Kidney glomerular epithelial cell (primary cell): Measurements from ENCODE around the gene KANTR.
"Not testable (repeated sequence)": the region's sequence is repeated elsewhere in the genome, so short reads cannot be mapped to it uniquely, and the experiment has no call there.

Source experiments
- DNase-seq: peaks from one replicate; lab custom pipeline; 2025; lab: John Stamatoyannopoulos, UW

KANTR gene

DNA sequence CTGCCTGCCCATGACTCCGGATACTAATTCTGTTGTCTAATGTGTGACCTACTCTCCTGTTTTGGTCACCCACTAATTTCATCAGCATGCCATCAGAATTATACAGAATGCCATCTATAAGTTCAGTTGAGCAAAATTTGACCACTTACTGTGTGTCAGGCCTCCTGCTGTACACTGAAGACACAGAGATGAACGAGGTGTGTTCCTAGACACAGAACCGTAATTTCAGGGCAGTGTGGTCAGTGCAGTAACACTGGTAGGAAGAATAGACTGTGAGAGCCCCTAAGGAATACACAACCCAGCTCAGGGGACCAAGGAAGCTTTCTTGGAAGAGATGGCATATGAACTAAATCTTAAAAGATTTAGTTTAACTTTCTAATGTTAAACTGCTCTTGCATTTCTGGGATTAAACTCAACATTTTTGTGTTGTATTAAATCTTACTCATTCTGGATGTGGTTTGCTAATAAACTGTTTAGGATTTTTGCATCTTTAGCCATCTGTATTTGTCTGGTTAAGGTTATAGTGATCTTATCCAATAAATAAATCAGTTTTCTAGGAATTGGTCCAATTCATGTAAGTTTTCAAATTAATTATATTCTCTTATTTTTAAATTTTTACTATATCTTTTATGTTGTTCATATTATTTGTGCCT is 34.3 kb downstream of the KANTR start:
- DNase-seq: no peak

DNA sequence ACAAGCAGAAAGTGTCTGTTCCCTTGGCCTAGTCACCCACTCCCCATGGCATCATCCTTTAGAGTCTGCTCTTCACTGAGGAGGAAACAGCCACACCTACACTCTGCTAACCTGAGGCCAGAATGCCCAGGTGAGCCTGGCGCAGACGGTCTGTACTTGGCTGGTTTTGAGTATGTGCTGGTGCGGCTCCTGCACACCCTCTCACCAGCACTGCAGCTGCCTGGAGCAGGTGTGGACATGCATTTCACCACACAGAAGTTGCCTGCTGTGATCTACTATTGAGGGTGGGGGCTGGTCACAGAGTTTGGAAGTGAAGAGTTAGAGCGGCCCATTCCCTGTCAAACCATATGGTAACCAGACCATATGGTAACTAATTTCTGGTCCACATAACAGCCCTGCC is 39.5 kb downstream of the KANTR start:
- DNase-seq: no peak

DNA sequence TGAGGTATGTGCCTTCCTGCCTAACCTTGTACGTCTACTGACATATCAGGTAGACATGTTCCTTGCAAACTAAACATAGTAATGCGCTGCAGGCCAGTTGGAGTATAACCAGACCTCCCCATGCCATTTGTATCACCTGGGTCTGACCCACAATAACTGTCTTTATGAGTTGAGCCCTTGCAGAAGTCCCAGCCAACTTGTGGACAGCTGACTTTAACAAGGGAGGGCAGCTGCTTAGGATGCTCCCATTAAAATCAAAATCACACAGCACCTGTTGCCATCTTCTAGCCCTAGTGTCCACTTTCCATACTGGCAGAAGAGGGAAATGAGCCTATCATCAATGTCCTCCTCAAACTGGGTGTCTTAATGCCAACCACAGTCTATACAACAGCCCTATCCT is 41.6 kb downstream of the KANTR start:
- DNase-seq: no peak

DNA sequence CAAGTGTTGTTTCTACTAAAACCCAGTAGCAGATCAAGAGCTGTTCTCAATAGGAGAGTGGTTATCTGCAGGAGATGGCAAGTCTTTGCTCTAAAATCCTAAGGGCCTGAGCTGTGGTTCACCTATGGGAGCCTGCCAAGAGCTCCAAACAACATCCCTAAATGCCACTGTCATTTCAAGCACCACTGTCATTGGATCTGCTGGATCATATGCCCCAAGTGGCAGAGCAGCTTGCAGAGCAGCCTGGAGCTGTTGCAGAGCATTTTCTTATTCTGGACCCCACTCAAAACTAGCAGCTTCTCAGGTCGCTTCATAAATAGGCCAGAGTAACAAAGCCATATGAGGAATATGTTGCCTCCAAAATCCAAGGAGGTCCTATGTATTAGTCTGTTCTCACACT is 59.6 kb downstream of the KANTR start:
- no peak for DNase-seq

DNA sequence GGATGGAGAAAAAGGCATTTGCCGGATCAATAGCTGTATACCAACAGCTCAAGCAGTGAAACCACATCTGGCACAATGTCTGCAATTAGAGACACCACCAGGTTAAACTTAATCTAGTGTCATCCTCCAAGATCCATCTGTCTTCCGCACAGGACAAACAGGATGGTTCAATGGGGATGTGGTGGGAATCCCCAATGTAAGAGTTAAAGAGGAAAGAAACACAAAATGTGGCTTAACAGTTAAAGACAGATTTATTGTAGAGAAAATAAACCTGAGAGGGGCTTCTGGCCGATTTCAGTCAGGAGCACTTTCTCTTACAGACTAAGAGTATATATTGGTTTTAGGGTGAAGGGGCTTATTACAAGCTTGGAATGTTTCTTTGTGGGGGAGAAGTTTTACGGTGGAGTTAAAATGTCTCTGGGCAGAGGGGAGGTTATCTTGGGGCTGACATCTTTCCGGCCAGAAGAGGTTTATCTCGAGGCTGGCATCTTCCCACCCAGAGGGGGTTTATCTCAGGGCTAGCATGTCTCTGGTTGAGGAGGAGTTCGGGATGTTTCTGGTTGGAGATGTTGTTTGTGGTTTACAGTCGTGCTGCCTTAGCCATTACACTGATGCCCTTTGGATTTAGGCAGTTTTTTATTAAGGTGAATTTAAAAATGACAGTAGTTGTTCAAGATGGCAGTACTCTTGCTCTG is 61.7 kb downstream of the KANTR start:
- no peak for DNase-seq

DNA sequence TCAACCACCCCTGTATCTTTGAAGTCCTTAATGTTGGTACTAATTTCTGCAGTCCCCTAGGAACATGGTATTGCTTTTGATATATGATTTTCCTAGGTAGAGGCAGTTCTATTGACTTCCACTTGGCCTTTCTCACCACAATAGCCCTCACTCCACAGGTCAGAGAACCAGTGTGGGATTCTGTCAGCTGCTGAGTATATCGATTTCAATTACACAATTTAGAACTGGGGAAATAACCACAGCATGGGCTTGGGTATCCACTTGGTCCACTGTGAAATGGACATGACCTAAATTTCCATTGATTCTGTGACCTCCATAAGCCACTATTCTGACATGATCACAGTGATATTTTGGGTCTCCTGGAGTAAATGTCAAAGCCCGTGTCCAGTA is 62.3 kb downstream of the KANTR start:
- DNase-seq: no peak

DNA sequence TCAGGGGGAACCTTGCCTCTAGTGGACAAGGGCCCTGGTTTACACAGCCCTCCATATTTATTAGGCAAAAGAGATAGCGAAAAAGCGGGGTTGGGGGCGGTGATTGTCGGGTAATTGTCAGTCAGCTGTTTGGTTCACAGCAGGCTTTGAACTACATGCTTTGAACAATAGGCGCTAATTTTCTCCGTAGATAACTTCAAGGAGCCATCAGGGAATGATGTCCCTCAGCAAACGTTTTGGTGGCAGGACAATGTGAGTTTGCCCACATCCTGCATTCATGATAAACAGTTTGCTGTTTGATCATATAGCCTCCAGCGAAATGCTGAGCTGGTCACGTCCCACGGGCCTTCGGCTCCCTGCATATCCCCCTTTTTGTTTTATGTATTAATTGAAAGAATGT is 65.2 kb downstream of the KANTR start:
- no peak for DNase-seq

DNA sequence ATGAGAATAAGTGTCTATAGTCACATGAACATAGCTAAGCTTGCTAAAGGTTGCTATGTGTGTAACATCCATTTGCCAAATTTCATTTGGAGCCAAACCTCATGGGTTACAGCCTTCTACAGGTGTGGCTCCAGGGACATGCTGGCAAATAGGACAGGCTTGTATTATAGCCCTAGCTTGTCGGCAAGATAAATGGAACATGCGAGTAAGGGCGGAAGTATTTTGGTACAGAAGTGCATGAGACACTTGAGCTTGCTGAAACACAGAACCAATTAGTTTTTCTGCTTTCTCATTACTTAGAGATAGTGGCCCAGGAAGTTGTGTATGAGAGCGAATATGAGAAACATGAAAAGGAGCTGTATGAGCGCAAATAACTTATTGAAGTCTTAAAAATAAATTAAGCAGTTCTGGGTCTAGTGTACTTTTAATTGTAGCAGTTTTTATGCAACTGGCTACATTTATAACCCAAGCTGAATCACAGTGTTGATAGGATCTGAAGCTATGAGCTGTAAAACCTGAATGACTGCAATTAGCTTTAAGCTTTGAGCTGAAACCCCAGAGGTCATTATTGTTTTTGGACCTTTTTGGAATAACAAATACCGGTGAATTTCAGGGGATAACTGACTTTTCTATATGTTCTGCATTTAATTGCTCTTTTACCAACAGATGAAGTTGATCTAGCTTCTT is 66.5 kb downstream of the KANTR start:
- DNase-seq: no peak

DNA sequence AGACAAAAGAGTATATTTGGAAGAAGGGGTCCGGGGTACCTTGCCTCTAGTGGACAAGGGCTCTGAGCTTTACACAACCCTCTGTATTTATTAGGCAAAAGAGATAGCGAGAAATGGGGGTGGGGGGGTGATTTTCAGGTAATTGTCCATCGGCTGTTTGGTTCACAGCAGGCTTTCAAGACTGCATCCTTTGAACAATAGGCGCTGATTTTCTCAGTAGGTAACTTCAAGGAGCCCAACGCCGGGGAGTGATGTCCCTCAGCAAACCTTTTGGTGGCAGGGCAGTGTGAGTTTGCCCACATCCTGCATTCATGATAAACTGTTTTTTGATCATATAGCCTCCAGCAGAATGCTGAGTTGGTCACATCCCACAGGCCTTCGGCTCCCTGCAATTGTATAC is 69.5 kb downstream of the KANTR start:
- no peak for DNase-seq

DNA sequence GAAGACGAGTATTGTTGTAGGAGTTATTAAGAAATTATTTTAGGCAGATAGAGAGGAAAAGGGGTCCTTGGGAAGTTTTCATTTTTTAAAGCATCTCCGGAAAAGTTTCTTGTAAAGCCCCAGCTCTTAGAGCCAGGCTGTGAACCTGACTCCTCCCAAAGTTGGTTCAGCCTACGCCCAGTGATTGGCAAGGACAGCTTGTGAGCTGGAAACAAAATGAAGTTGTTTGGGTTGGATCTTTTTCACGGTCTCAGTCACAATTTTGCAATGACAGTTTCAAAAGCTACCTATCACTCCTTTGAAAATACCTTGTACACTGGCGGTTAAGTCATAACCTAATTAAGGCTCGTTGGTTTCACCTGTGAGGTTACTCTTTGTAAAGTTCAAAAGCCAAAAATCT is 70.6 kb downstream of the KANTR start:
- DNase-seq: not testable (repeated sequence)

DNA sequence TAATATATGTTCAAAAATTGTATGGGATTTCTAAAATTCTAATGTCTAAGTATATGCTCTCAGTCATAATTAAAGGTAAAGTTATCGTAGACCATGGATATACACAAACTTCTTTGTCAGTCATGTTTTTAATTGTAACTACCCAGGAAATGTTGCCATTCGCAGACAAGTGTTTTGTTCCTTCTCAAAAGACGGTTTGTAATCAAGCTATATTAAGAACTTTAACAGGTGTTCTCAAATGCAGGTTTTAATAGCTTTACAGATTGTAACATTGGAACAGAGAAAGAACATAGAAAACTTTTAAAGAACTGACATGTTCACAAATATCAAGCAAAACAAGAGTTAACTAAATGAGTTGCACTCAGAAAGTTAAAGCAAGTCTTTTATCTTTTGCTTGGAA is 72.2 kb downstream of the KANTR start:
- DNase-seq: no peak

DNA sequence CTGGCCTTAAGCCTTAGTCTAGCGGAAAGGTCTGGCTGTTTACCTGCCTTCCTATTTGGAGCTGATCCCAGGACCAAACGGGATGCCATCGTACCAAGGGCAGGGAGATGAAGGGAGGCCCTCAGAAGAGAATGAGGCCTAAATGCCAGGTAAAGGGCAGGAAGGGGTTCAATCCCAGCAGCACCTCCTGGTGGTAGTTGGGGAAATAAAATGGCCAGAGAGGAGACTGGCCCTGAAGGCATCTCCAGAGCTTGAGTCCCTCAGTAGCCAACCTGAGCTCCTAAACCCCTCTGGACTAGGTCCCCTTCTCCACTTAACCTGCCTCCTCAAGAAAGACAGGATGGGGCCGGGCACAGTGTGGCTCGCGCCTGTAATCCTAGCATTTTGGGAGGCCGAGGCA is 77.4 kb downstream of the KANTR start:
- no peak for DNase-seq
